Chondrocyte (in vitro differentiated cells): ENCODE results near the gene LRFN2. TPM values are rescaled to one million over a fixed set of nuclear protein-coding genes. Genes with fewer than 3 reads are reported as not detected.

ENCODE experiments used
- DNase-seq: peaks from one replicate; pipeline ENCODE4 v3.0.0; 2021; ENCODE audit warnings: mixed read lengths, low spot score
- H3K27ac Mint-ChIP-seq: one replicate; pipeline ENCODE4 v1.8.0; 2021; ENCODE audit warnings: mild to moderate bottlenecking, moderate library complexity, mixed read lengths; ENCODE audit not compliant: unreplicated experiment
- H3K27me3 Mint-ChIP-seq: 2 replicates; pipeline ENCODE4 v1.8.0; 2021; ENCODE audit warnings: low read depth, mixed read lengths
- H3K36me3 Mint-ChIP-seq: 2 replicates; pipeline ENCODE4 v1.8.0; 2021; ENCODE audit warnings: low read depth, mixed read lengths
- H3K4me1 Mint-ChIP-seq: 2 replicates; pipeline ENCODE4 v1.8.0; 2021; ENCODE audit warnings: low read depth, mild to moderate bottlenecking, mixed read lengths
- H3K4me3 Mint-ChIP-seq: one replicate; pipeline ENCODE4 v1.8.0; 2021; ENCODE audit warnings: mild to moderate bottlenecking, moderate library complexity, mixed read lengths; ENCODE audit not compliant: unreplicated experiment
- H3K9me3 Mint-ChIP-seq: 2 replicates; pipeline ENCODE4 v1.8.0; 2021; ENCODE audit warnings: low read depth, mixed read lengths
- CTCF ChIP-seq: fragments of 200-600 bp; sonication (generic); IDR thresholded peaks from 2 replicates; pipeline ENCODE4 v1.5.0; 2021; ENCODE audit warnings: antibody characterized with exemption, mild to moderate bottlenecking, moderate library complexity
- total RNA-seq: library from RNA; stranded (reverse); gene quantifications from 3 replicates; pipeline ENCODE4 v1.2.1, GENCODE V29; 2021

LRFN2 gene
- total RNA-seq, 1 donor from 2014 or later, result 0.05 TPM

GRCh38 chr6:40349123-40349900 lies 237.9 kb downstream of the LRFN2 start:
- Mint-ChIP-seq H3K27me3 (no peaks in the 10 kb centered on the region), H3K4me3 (no peak overlapping the region), H3K9me3 (no peaks in the 10 kb centered on the region), H3K27ac (no peak overlapping the region), H3K36me3 (no peaks in the 10 kb centered on the region), H3K4me1 (peaks cover 5% of the 10 kb centered on the region)
- DNase-seq, result no peak
- no peak for TF ChIP-seq CTCF

GRCh38 chr6:40348591-40348990 lies 238.6 kb downstream of the LRFN2 start:
- H3K36me3 Mint-ChIP-seq, result no peaks in the 10 kb centered on the region
- no peak for TF ChIP-seq CTCF
- no peak for DNase-seq
- H3K4me3 Mint-ChIP-seq, result no peak overlapping the region
- peaks cover 5% of the 10 kb centered on the region for H3K4me1 Mint-ChIP-seq
- no peaks in the 10 kb centered on the region for H3K27me3 Mint-ChIP-seq
- H3K9me3 Mint-ChIP-seq, result no peaks in the 10 kb centered on the region
- no peak overlapping the region for H3K27ac Mint-ChIP-seq

GRCh38 chr6:40347571-40348011 lies 239.6 kb downstream of the LRFN2 start:
- Mint-ChIP-seq H3K27me3 (peaks cover 3% of the 10 kb centered on the region), H3K27ac (no peak overlapping the region), H3K9me3 (no peaks in the 10 kb centered on the region), H3K36me3 (no peaks in the 10 kb centered on the region), H3K4me1 (peaks cover 5% of the 10 kb centered on the region), H3K4me3 (no peak overlapping the region)
- no peak for DNase-seq
- TF ChIP-seq CTCF, result no peak

GRCh38 chr6:40346246-40346645 lies 240.9 kb downstream of the LRFN2 start:
- no peak for TF ChIP-seq CTCF
- H3K27me3 Mint-ChIP-seq, result peaks cover 15% of the 10 kb centered on the region
- H3K9me3 Mint-ChIP-seq, result no peaks in the 10 kb centered on the region
- no peak for DNase-seq
- H3K27ac Mint-ChIP-seq, result no peak overlapping the region
- H3K4me1 Mint-ChIP-seq, result peaks cover 5% of the 10 kb centered on the region
- no peak overlapping the region for H3K4me3 Mint-ChIP-seq
- H3K36me3 Mint-ChIP-seq, result no peaks in the 10 kb centered on the region

GRCh38 chr6:40344566-40345167 lies 242.5 kb downstream of the LRFN2 start:
- DNase-seq, result no peak
- Mint-ChIP-seq H3K4me3 (no peak overlapping the region), H3K4me1 (peaks cover 5% of the 10 kb centered on the region), H3K9me3 (no peaks in the 10 kb centered on the region), H3K36me3 (no peaks in the 10 kb centered on the region), H3K27me3 (peaks cover 19% of the 10 kb centered on the region), H3K27ac (no peak overlapping the region)
- no peak for TF ChIP-seq CTCF
